ENCODE data around the gene CDC42BPB.

Gene CDC42BPB

DNA sequence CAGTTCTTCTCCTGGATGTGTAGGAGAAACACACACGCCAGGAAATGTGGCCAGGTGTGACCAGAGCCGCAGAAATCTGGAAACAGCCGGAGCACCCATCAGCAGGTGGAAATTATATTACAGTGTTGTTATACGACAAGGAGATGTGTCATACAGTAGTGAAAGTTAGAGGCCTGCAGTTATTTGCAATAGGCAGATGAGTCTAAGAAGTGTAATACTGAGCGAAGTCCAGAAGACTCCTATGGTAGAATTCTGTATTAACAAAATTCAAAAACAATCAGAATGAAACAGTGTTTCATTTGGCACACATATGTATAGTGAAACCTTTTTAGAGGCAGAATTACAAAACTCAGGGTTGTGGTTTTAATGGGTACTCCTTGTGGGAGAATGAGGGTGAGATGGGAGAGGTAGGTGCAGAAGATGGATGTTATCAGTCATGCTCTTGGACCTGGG is 174.2 kb downstream of the CDC42BPB start:
- ChIA-PET POLR2A (no interaction called here), CTCF (no interaction called here)
- Histone ChIP-seq H3K9me3 (ENCODE audit: control insufficient read depth, insufficient read depth, low read depth, low read length) (no peaks in the 10 kb centered on the region), H3K4me3 (ENCODE audit: low read depth, low read length) (no peak overlapping the region), H3K27ac (ENCODE audit: extremely low read depth, low read depth, low read length) (no peak overlapping the region), H3K4me1 (ENCODE audit: control insufficient read depth, insufficient read depth, low read length) (no peaks in the 10 kb centered on the region), H3K36me3 (ENCODE audit: control insufficient read depth in 2 of 2, insufficient read depth in 1 of 2, low read length in 2 of 2) (peaks cover 11 to 52% of the 10 kb centered on the region in 2 experiments; a peak in 2 of 3 replicates)
- TF ChIP-seq ZNF140 (tag by site-specific recombination; IDR thresholded peaks at IDR 0.05): no peak
- no peak for TF ChIP-seq ZSCAN30 (tag by site-specific recombination; IDR thresholded peaks at IDR 0.05)
- TF ChIP-seq ZNF600 (tag by site-specific recombination; IDR thresholded peaks at IDR 0.05): no peak
- TF ChIP-seq BCL11B (tag by site-specific recombination; IDR thresholded peaks at IDR 0.05; ENCODE audit: low read depth): no peak
- TF ChIP-seq, protein P1, sequence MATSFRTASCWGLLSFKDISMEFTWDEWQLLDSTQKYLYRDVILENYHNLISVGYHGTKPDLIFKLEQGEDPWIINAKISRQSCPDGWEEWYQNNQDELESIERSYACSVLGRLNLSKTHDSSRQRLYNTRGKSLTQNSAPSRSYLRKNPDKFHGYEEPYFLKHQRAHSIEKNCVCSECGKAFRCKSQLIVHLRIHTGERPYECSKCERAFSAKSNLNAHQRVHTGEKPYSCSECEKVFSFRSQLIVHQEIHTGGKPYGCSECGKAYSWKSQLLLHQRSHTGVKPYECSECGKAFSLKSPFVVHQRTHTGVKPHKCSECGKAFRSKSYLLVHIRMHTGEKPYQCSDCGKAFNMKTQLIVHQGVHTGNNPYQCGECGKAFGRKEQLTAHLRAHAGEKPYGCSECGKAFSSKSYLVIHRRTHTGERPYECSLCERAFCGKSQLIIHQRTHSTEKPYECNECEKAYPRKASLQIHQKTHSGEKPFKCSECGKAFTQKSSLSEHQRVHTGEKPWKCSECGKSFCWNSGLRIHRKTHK (tag by site-specific recombination; IDR thresholded peaks at IDR 0.05): no peak
- no peak for TF ChIP-seq ZNF571 (tag by site-specific recombination; IDR thresholded peaks at IDR 0.05)
